Measurements from ENCODE around the gene PID1. TPM values are rescaled to one million over a fixed set of nuclear protein-coding genes. Genes with fewer than 3 reads are reported as not detected.

Gene PID1
- total and polyA plus RNA-seq, 4 donors, result 13.3 to 52.0 (median 45.7) TPM

DNA sequence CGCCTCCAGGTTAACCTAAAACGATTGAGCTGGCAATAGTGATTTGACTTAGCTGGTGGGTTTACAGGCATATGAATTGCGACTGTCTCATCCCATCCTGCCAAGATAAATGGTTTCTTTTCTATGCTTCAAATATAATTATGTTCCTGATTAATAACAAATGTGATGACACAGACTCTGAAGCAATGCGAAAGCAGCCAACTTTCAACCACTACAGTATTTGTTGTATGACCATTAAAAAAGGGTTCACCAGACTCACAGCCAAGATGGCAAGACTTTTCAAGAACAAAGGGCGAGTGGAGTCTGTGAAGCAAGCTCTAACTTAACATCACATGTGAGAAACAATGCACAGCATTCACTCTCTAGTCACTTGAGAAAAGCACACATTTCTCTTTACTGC, 186.6 kb downstream of the PID1 start:
- TF ChIP-seq SP1 (IDR thresholded peaks at IDR 0.05) (no peak), HNF4G (IDR thresholded peaks at IDR 0.05) (no peak), TAF1 (conservative IDR thresholded peaks at IDR 0.05) (no peak), GABPA (IDR thresholded peaks at IDR 0.05 in 1 of 2, conservative IDR thresholded peaks at IDR 0.05 in 1 of 2) (no peak), YY1 (IDR thresholded peaks at IDR 0.05) (no peak), NR2F2 (IDR thresholded peaks at IDR 0.05) (no peak), EGR1 (IDR thresholded peaks at IDR 0.05; ENCODE audit: low read depth in 2 of 2) (no peak), HNF4A (conservative IDR thresholded peaks at IDR 0.05) (no peak), FOXA2 (IDR thresholded peaks at IDR 0.05) (no peak), RAD21 (IDR thresholded peaks at IDR 0.05) (no peak), RXRA (IDR thresholded peaks at IDR 0.05) (no peak), JUND (IDR thresholded peaks at IDR 0.05) (no peak), FOXA1 (IDR thresholded peaks at IDR 0.05) (no peak)
- TF ChIP-seq, protein P1, sequence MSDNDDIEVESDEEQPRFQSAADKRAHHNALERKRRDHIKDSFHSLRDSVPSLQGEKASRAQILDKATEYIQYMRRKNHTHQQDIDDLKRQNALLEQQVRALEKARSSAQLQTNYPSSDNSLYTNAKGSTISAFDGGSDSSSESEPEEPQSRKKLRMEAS (IDR thresholded peaks at IDR 0.05), result no peak
- TF ChIP-seq, protein P2, sequence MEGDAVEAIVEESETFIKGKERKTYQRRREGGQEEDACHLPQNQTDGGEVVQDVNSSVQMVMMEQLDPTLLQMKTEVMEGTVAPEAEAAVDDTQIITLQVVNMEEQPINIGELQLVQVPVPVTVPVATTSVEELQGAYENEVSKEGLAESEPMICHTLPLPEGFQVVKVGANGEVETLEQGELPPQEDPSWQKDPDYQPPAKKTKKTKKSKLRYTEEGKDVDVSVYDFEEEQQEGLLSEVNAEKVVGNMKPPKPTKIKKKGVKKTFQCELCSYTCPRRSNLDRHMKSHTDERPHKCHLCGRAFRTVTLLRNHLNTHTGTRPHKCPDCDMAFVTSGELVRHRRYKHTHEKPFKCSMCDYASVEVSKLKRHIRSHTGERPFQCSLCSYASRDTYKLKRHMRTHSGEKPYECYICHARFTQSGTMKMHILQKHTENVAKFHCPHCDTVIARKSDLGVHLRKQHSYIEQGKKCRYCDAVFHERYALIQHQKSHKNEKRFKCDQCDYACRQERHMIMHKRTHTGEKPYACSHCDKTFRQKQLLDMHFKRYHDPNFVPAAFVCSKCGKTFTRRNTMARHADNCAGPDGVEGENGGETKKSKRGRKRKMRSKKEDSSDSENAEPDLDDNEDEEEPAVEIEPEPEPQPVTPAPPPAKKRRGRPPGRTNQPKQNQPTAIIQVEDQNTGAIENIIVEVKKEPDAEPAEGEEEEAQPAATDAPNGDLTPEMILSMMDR (IDR thresholded peaks at IDR 0.05; ENCODE audit: low read depth, low read length, missing input control), result no peak
- TF ChIP-seq, protein P3, sequence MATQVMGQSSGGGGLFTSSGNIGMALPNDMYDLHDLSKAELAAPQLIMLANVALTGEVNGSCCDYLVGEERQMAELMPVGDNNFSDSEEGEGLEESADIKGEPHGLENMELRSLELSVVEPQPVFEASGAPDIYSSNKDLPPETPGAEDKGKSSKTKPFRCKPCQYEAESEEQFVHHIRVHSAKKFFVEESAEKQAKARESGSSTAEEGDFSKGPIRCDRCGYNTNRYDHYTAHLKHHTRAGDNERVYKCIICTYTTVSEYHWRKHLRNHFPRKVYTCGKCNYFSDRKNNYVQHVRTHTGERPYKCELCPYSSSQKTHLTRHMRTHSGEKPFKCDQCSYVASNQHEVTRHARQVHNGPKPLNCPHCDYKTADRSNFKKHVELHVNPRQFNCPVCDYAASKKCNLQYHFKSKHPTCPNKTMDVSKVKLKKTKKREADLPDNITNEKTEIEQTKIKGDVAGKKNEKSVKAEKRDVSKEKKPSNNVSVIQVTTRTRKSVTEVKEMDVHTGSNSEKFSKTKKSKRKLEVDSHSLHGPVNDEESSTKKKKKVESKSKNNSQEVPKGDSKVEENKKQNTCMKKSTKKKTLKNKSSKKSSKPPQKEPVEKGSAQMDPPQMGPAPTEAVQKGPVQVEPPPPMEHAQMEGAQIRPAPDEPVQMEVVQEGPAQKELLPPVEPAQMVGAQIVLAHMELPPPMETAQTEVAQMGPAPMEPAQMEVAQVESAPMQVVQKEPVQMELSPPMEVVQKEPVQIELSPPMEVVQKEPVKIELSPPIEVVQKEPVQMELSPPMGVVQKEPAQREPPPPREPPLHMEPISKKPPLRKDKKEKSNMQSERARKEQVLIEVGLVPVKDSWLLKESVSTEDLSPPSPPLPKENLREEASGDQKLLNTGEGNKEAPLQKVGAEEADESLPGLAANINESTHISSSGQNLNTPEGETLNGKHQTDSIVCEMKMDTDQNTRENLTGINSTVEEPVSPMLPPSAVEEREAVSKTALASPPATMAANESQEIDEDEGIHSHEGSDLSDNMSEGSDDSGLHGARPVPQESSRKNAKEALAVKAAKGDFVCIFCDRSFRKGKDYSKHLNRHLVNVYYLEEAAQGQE (IDR thresholded peaks at IDR 0.05), result no peak
- TF ChIP-seq, protein P4, sequence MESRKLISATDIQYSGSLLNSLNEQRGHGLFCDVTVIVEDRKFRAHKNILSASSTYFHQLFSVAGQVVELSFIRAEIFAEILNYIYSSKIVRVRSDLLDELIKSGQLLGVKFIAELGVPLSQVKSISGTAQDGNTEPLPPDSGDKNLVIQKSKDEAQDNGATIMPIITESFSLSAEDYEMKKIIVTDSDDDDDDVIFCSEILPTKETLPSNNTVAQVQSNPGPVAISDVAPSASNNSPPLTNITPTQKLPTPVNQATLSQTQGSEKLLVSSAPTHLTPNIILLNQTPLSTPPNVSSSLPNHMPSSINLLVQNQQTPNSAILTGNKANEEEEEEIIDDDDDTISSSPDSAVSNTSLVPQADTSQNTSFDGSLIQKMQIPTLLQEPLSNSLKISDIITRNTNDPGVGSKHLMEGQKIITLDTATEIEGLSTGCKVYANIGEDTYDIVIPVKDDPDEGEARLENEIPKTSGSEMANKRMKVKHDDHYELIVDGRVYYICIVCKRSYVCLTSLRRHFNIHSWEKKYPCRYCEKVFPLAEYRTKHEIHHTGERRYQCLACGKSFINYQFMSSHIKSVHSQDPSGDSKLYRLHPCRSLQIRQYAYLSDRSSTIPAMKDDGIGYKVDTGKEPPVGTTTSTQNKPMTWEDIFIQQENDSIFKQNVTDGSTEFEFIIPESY (IDR thresholded peaks at IDR 0.05), result no peak
- TF ChIP-seq, protein P5, sequence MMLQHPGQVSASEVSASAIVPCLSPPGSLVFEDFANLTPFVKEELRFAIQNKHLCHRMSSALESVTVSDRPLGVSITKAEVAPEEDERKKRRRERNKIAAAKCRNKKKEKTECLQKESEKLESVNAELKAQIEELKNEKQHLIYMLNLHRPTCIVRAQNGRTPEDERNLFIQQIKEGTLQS (IDR thresholded peaks at IDR 0.05), result no peak
- H3K9me3 ChIP-seq (ENCODE audit: control insufficient read depth in 4 of 4, low read length in 3 of 4), result no peaks in the 10 kb centered on the region
- DNase-seq (ENCODE audit: low spot score), result no peak
- no peak overlapping the region for H3K4me3 ChIP-seq (ENCODE audit: low read depth in 1 of 3, low read length in 3 of 3)
- H3K27me3 ChIP-seq (ENCODE audit: control insufficient read depth in 4 of 4, insufficient read depth in 4 of 4, low read length in 3 of 4), result no peaks in the 10 kb centered on the region
- peaks cover 0 to 2% (median 0%) of the 10 kb centered on the region in 4 donors for H3K4me1 ChIP-seq (ENCODE audit: control insufficient read depth in 4 of 4, insufficient read depth in 4 of 4, low read length in 3 of 4)
- 90% methylated on average over 5 of the region's 5 CpGs for WGBS
- H3K9ac ChIP-seq (ENCODE audit: low read depth in 1 of 2, low read length in 2 of 2), result no peak overlapping the region
- peaks cover 0 to 4% (median 0%) of the 10 kb centered on the region in 4 donors for H3K36me3 ChIP-seq (ENCODE audit: control insufficient read depth in 4 of 4, insufficient read depth in 3 of 4, low read depth in 1 of 4, low read length in 3 of 4)
- H3K27ac ChIP-seq (ENCODE audit: low read depth in 1 of 2, low read length in 2 of 2), result no peak overlapping the region
